ENCODE data around the gene SIL1.
"Not testable (repeated sequence)": the region's sequence is repeated elsewhere in the genome, so short reads cannot be mapped to it uniquely, and the experiment has no call there.

Gene SIL1

GRCh38 chr5:138942066-138942465 lies 256.1 kb downstream of the SIL1 start:
- DNase-seq (ENCODE audit: low spot score): no peak

GRCh38 chr5:138938526-138938925 lies 259.6 kb downstream of the SIL1 start:
- no peak for DNase-seq (ENCODE audit: low spot score)

GRCh38 chr5:138937392-138938387 lies 260.5 kb downstream of the SIL1 start:
- no peak for DNase-seq (ENCODE audit: low spot score)

- no peak for DNase-seq (ENCODE audit: low spot score)
Measured at GRCh38 chr5:138936968-138937345, 261.2 kb downstream of the SIL1 start.

GRCh38 chr5:138936225-138936967 lies 261.8 kb downstream of the SIL1 start:
- DNase-seq (ENCODE audit: low spot score): no peak

- no peak for DNase-seq (ENCODE audit: low spot score)
Measured at GRCh38 chr5:138935466-138935865, 262.7 kb downstream of the SIL1 start.

- no peak for DNase-seq (ENCODE audit: low spot score)
Measured at GRCh38 chr5:138934971-138935370, 263.2 kb downstream of the SIL1 start.

GRCh38 chr5:138933522-138934290 lies 264.5 kb downstream of the SIL1 start:
- DNase-seq (ENCODE audit: low spot score): no peak

- DNase-seq (ENCODE audit: low spot score): no peak
Measured at GRCh38 chr5:138932171-138932810, 265.9 kb downstream of the SIL1 start.

GRCh38 chr5:138930371-138931097 lies 267.6 kb downstream of the SIL1 start:
- no peak for DNase-seq (ENCODE audit: low spot score)

- no peak for DNase-seq (ENCODE audit: low spot score)
Measured at GRCh38 chr5:138929571-138929955, 268.6 kb downstream of the SIL1 start.

- no peak for DNase-seq (ENCODE audit: low spot score)
Measured at GRCh38 chr5:138927979-138928378, 270.2 kb downstream of the SIL1 start.

GRCh38 chr5:138927544-138927943 lies 270.6 kb downstream of the SIL1 start:
- no peak for DNase-seq (ENCODE audit: low spot score)

- DNase-seq (ENCODE audit: low spot score): no peak
Measured at GRCh38 chr5:138926688-138927448, 271.3 kb downstream of the SIL1 start.

GRCh38 chr5:138926257-138926656 lies 271.9 kb downstream of the SIL1 start:
- no peak for DNase-seq (ENCODE audit: low spot score)

- DNase-seq (ENCODE audit: low spot score): no peak
Measured at GRCh38 chr5:138925090-138925635, 273.0 kb downstream of the SIL1 start.

- DNase-seq (ENCODE audit: low spot score): no peak
Measured at GRCh38 chr5:138922494-138922893, 275.7 kb downstream of the SIL1 start.

- not testable (repeated sequence) for DNase-seq (ENCODE audit: low spot score)
Measured at GRCh38 chr5:138921362-138921761, 276.8 kb downstream of the SIL1 start.

GRCh38 chr5:138920181-138920580 lies 278.0 kb downstream of the SIL1 start:
- DNase-seq (ENCODE audit: low spot score): no peak

GRCh38 chr5:138918686-138919085 lies 279.5 kb downstream of the SIL1 start:
- no peak for DNase-seq (ENCODE audit: low spot score)

All from AG20443 (cell line).